ENCODE measurements around the gene PTPN11. TPM values are rescaled to one million over a fixed set of nuclear protein-coding genes. Genes with fewer than 3 reads are reported as not detected.

PTPN11 gene
- total and polyA plus RNA-seq, 2 of the 13 experiments (the other 11 are each of a cell fraction or from before 2014, with no cell fraction given), result 30.0 to 63.5 TPM

- TF ChIP-seq ZUFSP (CRISPR knock-in tag; IDR thresholded peaks at IDR 0.05; ENCODE audit: borderline replicate concordance), result no peak
- TF ChIP-seq ATF7 (IDR thresholded peaks at IDR 0.05), result peak; percentile 63
- TF ChIP-seq ATF7 (CRISPR knock-in tag; IDR thresholded peaks at IDR 0.05), result no peak
- TF ChIP-seq ZBED4 (CRISPR knock-in tag; IDR thresholded peaks at IDR 0.05; ENCODE audit: borderline replicate concordance), result no peak
- TF ChIP-seq ZNF337 (CRISPR knock-in tag; IDR thresholded peaks at IDR 0.05; ENCODE audit: borderline replicate concordance, low read depth), result no peak
- no peak for TF ChIP-seq TAF1 (CRISPR knock-in tag; IDR thresholded peaks at IDR 0.05)
- no peak for TF ChIP-seq ZNF83 (CRISPR knock-in tag; IDR thresholded peaks at IDR 0.05; ENCODE audit: borderline replicate concordance)
- no peak for TF ChIP-seq ZC3H13 (CRISPR knock-in tag; IDR thresholded peaks at IDR 0.05)
- no peak for TF ChIP-seq HMGA1 (CRISPR knock-in tag; conservative IDR thresholded peaks at IDR 0.05)
- no peak for TF ChIP-seq ZNF343 (CRISPR knock-in tag; IDR thresholded peaks at IDR 0.05)
- no peak for TF ChIP-seq HMGXB3 (CRISPR knock-in tag; IDR thresholded peaks at IDR 0.05; ENCODE audit: borderline replicate concordance)
- TF ChIP-seq YEATS2 (CRISPR knock-in tag; IDR thresholded peaks at IDR 0.05; ENCODE audit: borderline replicate concordance), result no peak
- no peak for TF ChIP-seq ARNTL (CRISPR knock-in tag; IDR thresholded peaks at IDR 0.05)
- TF ChIP-seq GATAD1 (CRISPR knock-in tag; IDR thresholded peaks at IDR 0.05), result no peak
- no peak for TF ChIP-seq CCDC6 (CRISPR knock-in tag; IDR thresholded peaks at IDR 0.05)
- no peak for TF ChIP-seq SMYD3 (CRISPR knock-in tag; IDR thresholded peaks at IDR 0.05)
- TF ChIP-seq FOSL1 (CRISPR knock-in tag; IDR thresholded peaks at IDR 0.05; ENCODE audit: borderline replicate concordance), result no peak
- TF ChIP-seq MIER3 (CRISPR knock-in tag; IDR thresholded peaks at IDR 0.05; ENCODE audit: borderline replicate concordance), result no peak
- no peak for TF ChIP-seq PHF8 (CRISPR knock-in tag; IDR thresholded peaks at IDR 0.05)
- TF ChIP-seq SRY (CRISPR knock-in tag; IDR thresholded peaks at IDR 0.05), result no peak
- no peak for TF ChIP-seq ZNF33B (CRISPR knock-in tag; IDR thresholded peaks at IDR 0.05)
These were observed 768 bp downstream of the PTPN11 start (continued) for GRCh38 chr12:112419297-112420133.
